ENCODE measurements around the gene GRHL1.

Gene GRHL1

GRCh38 chr2:9993488-9994165 is 42.1 kb downstream of the GRHL1 start:
- H3K9me2 ChIP-seq (replicated peaks; ENCODE audit: insufficient read depth, low read length), result no peaks in the 10 kb centered on the region
- H3K27ac ChIP-seq (ENCODE audit: low read depth, low read length), result no peak overlapping the region
- no peaks in the 10 kb centered on the region for H3F3A ChIP-seq (ENCODE audit: insufficient read depth)
- H3K4me2 ChIP-seq (ENCODE audit: low read depth, low read length, poor library complexity, severe bottlenecking), result no peak overlapping the region
- TF ChIP-seq, protein P1, sequence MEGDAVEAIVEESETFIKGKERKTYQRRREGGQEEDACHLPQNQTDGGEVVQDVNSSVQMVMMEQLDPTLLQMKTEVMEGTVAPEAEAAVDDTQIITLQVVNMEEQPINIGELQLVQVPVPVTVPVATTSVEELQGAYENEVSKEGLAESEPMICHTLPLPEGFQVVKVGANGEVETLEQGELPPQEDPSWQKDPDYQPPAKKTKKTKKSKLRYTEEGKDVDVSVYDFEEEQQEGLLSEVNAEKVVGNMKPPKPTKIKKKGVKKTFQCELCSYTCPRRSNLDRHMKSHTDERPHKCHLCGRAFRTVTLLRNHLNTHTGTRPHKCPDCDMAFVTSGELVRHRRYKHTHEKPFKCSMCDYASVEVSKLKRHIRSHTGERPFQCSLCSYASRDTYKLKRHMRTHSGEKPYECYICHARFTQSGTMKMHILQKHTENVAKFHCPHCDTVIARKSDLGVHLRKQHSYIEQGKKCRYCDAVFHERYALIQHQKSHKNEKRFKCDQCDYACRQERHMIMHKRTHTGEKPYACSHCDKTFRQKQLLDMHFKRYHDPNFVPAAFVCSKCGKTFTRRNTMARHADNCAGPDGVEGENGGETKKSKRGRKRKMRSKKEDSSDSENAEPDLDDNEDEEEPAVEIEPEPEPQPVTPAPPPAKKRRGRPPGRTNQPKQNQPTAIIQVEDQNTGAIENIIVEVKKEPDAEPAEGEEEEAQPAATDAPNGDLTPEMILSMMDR (IDR thresholded peaks at IDR 0.05; ENCODE audit: insufficient read depth, low read length, poor library complexity, severe bottlenecking), result no peak
- no peak for TF ChIP-seq EZH2phosphoT487 (conservative IDR thresholded peaks at IDR 0.05; ENCODE audit: low read length)
- no peak overlapping the region for H3K9ac ChIP-seq (ENCODE audit: low read length)
- H3K36me3 ChIP-seq (ENCODE audit: low read length), result no peaks in the 10 kb centered on the region
- no peak overlapping the region for H3K4me3 ChIP-seq (ENCODE audit: insufficient read depth, low read length, poor library complexity, severe bottlenecking)
- H3K79me2 ChIP-seq (ENCODE audit: insufficient read depth, low read length), result no peaks in the 10 kb centered on the region
- no peaks in the 10 kb centered on the region for H3K9me3 ChIP-seq (ENCODE audit: insufficient read depth, low read length)
- no peak overlapping the region for H2AFZ ChIP-seq (ENCODE audit: low read depth, low read length, severe bottlenecking)
- H3K27me3 ChIP-seq (ENCODE audit: low read length), result no peaks in the 10 kb centered on the region
- H4K20me1 ChIP-seq (ENCODE audit: low read depth, low read length), result no peaks in the 10 kb centered on the region

GRCh38 chr2:9994462-9994861 is 43.0 kb downstream of the GRHL1 start:
- Histone ChIP-seq H3K27me3 (ENCODE audit: low read length) (no peaks in the 10 kb centered on the region), H4K20me1 (ENCODE audit: low read depth, low read length) (no peaks in the 10 kb centered on the region), H3K27ac (ENCODE audit: low read depth, low read length) (no peak overlapping the region), H3K79me2 (ENCODE audit: insufficient read depth, low read length) (no peaks in the 10 kb centered on the region), H3K9me2 (replicated peaks; ENCODE audit: insufficient read depth, low read length) (no peaks in the 10 kb centered on the region), H3K36me3 (ENCODE audit: low read length) (no peaks in the 10 kb centered on the region), H3K9me3 (ENCODE audit: insufficient read depth, low read length) (no peaks in the 10 kb centered on the region), H2AFZ (ENCODE audit: low read depth, low read length, severe bottlenecking) (no peak overlapping the region), H3F3A (ENCODE audit: insufficient read depth) (no peaks in the 10 kb centered on the region), H3K4me3 (ENCODE audit: insufficient read depth, low read length, poor library complexity, severe bottlenecking) (no peak overlapping the region), H3K9ac (ENCODE audit: low read length) (no peak overlapping the region), H3K4me2 (ENCODE audit: low read depth, low read length, poor library complexity, severe bottlenecking) (no peak overlapping the region)
- TF ChIP-seq EZH2phosphoT487 (conservative IDR thresholded peaks at IDR 0.05; ENCODE audit: low read length), result no peak
- TF ChIP-seq, protein P1 (IDR thresholded peaks at IDR 0.05; ENCODE audit: insufficient read depth, low read length, poor library complexity, severe bottlenecking), result no peak

- no peak overlapping the region for H3K4me2 ChIP-seq (ENCODE audit: low read depth, low read length, poor library complexity, severe bottlenecking)
- H3K79me2 ChIP-seq (ENCODE audit: insufficient read depth, low read length), result no peaks in the 10 kb centered on the region
- H3K4me3 ChIP-seq (ENCODE audit: insufficient read depth, low read length, poor library complexity, severe bottlenecking), result no peak overlapping the region
- no peak overlapping the region for H3K9ac ChIP-seq (ENCODE audit: low read length)
- H4K20me1 ChIP-seq (ENCODE audit: low read depth, low read length), result no peaks in the 10 kb centered on the region
- H3K9me3 ChIP-seq (ENCODE audit: insufficient read depth, low read length), result no peaks in the 10 kb centered on the region
- H3F3A ChIP-seq (ENCODE audit: insufficient read depth), result no peaks in the 10 kb centered on the region
- no peaks in the 10 kb centered on the region for H3K27me3 ChIP-seq (ENCODE audit: low read length)
- H3K36me3 ChIP-seq (ENCODE audit: low read length), result no peaks in the 10 kb centered on the region
- TF ChIP-seq EZH2phosphoT487 (conservative IDR thresholded peaks at IDR 0.05; ENCODE audit: low read length), result no peak
- TF ChIP-seq, protein P1 (IDR thresholded peaks at IDR 0.05; ENCODE audit: insufficient read depth, low read length, poor library complexity, severe bottlenecking), result no peak
- no peak overlapping the region for H3K27ac ChIP-seq (ENCODE audit: low read depth, low read length)
- H3K9me2 ChIP-seq (replicated peaks; ENCODE audit: insufficient read depth, low read length), result no peaks in the 10 kb centered on the region
- no peak overlapping the region for H2AFZ ChIP-seq (ENCODE audit: low read depth, low read length, severe bottlenecking)
Measured at GRCh38 chr2:9995059-9995458, 43.6 kb downstream of the GRHL1 start.

Measured in SU-DHL-6 (cell line).